HS-27A (cell line): ENCODE results near the gene IRX6.

Source experiments
- DNase-seq: peaks from one replicate; pipeline ENCODE4 v3.0.0-alpha.2; 2012; ENCODE audit warnings: low read depth, missing footprints

IRX6 gene

GRCh38 chr16:55323637-55324271 lies at the start of gene IRX6:
IRX6 (plus strand) TSS chr16:55324203; CDS start chr16:55325092, 889 bp downstream.
- no peak for DNase-seq

- DNase-seq = no peak
Measured at GRCh38 chr16:55274391-55274790, 49.6 kb upstream of the IRX6 start.

- DNase-seq = no peak
Measured at GRCh38 chr16:55275167-55275566, 48.8 kb upstream of the IRX6 start.

GRCh38 chr16:55275869-55276268 lies 48.1 kb upstream of the IRX6 start:
- DNase-seq = no peak

GRCh38 chr16:55277536-55277935 lies 46.5 kb upstream of the IRX6 start:
- no peak for DNase-seq

GRCh38 chr16:55279598-55279997 lies 44.4 kb upstream of the IRX6 start:
- DNase-seq = no peak

- DNase-seq = no peak
Measured at GRCh38 chr16:55280587-55280986, 43.4 kb upstream of the IRX6 start.

GRCh38 chr16:55282441-55282840 lies 41.6 kb upstream of the IRX6 start:
- no peak for DNase-seq

GRCh38 chr16:55283812-55284717 lies 39.9 kb upstream of the IRX6 start:
- DNase-seq = no peak

- DNase-seq = no peak
Measured at GRCh38 chr16:55284718-55285099, 39.3 kb upstream of the IRX6 start.

- DNase-seq = no peak
Measured at GRCh38 chr16:55285586-55285985, 38.4 kb upstream of the IRX6 start.

- DNase-seq = no peak
Measured at GRCh38 chr16:55289353-55289752, 34.6 kb upstream of the IRX6 start.

GRCh38 chr16:55291847-55292246 lies 32.2 kb upstream of the IRX6 start:
- no peak for DNase-seq

- no peak for DNase-seq
Measured at GRCh38 chr16:55292491-55292890, 31.5 kb upstream of the IRX6 start.

- DNase-seq = no peak
Measured at GRCh38 chr16:55294129-55294528, 29.9 kb upstream of the IRX6 start.

- DNase-seq = no peak
Measured at GRCh38 chr16:55294931-55295342, 29.1 kb upstream of the IRX6 start.

GRCh38 chr16:55297062-55297909 lies 26.7 kb upstream of the IRX6 start:
- DNase-seq = peak; percentile 1

GRCh38 chr16:55297910-55298479 lies 26.0 kb upstream of the IRX6 start:
- DNase-seq = peak; percentile 5

- no peak for DNase-seq
Measured at GRCh38 chr16:55301385-55302008, 22.5 kb upstream of the IRX6 start.

GRCh38 chr16:55302635-55303034 lies 21.4 kb upstream of the IRX6 start:
- DNase-seq = no peak

GRCh38 chr16:55308973-55309372 lies 15.0 kb upstream of the IRX6 start:
- DNase-seq = no peak

- no peak for DNase-seq
Measured at GRCh38 chr16:55322327-55322726, 1.7 kb upstream of the IRX6 start.
